SK-N-DZ (cell line): ENCODE results near the gene IFNA2. TPM values are rescaled to one million over a fixed set of nuclear protein-coding genes. Genes with fewer than 3 reads are reported as not detected.
"Not testable (repeated sequence)": the region's sequence is repeated elsewhere in the genome, so short reads cannot be mapped to it uniquely, and the experiment has no call there.

Experiments
- DNase-seq: peaks from one replicate; pipeline ENCODE4 v3.0.0-alpha.2; 2015; ENCODE audit warnings: low spot score
- polyA plus RNA-seq, 2 experiments: library from polyadenylated mRNA; depleted of rRNA; stranded (reverse); fragments of >200 nt; gene quantifications; 2 replicates each; pipeline ENCODE4 v1.2.3, GENCODE V29; 2014

The IFNA2 gene
- polyA plus RNA-seq (2014; cell fraction: cytosol; rRNA removed), result not detected in 2 replicates
- polyA plus RNA-seq (2014; cell fraction: nucleus; rRNA removed), result not detected in 2 replicates

- no peak for DNase-seq
Measured at GRCh38 chr9:21385131-21385670, at the start of gene IFNA2. Gene IFNA2 (minus strand): TSS chr9:21385398. CDS start chr9:21385329, 69 bp downstream.

- not testable (repeated sequence) for DNase-seq
Measured at GRCh38 chr9:21435015-21435383, 49.8 kb upstream of the IFNA2 start.

GRCh38 chr9:21434202-21435014 is 49.2 kb upstream of the IFNA2 start:
- DNase-seq, result peak; percentile 0

GRCh38 chr9:21432672-21433425 is 47.7 kb upstream of the IFNA2 start:
- DNase-seq, result no peak

- no peak for DNase-seq
Measured at GRCh38 chr9:21429191-21429590, 44.0 kb upstream of the IFNA2 start.

GRCh38 chr9:21428235-21428634 is 43.0 kb upstream of the IFNA2 start:
- no peak for DNase-seq

- no peak for DNase-seq
Measured at GRCh38 chr9:21415493-21416267, 30.5 kb upstream of the IFNA2 start.

GRCh38 chr9:21414220-21414940 is 29.2 kb upstream of the IFNA2 start:
- no peak for DNase-seq

- no peak for DNase-seq
Measured at GRCh38 chr9:21413624-21414023, 28.4 kb upstream of the IFNA2 start.

GRCh38 chr9:21413151-21413550 is 28.0 kb upstream of the IFNA2 start:
- no peak for DNase-seq

- no peak for DNase-seq
Measured at GRCh38 chr9:21412107-21412506, 26.9 kb upstream of the IFNA2 start.

- no peak for DNase-seq
Measured at GRCh38 chr9:21408817-21409216, 23.6 kb upstream of the IFNA2 start, which contains the start of gene IFNA8. Gene IFNA8 (plus strand): TSS chr9:21409117. CDS start chr9:21409177, 60 bp downstream.

- no peak for DNase-seq
Measured at GRCh38 chr9:21404146-21404545, 18.9 kb upstream of the IFNA2 start.

GRCh38 chr9:21402386-21403251 is 17.4 kb upstream of the IFNA2 start:
- no peak for DNase-seq

- DNase-seq, result no peak
Measured at GRCh38 chr9:21399956-21400355, 14.8 kb upstream of the IFNA2 start.

- DNase-seq, result no peak
Measured at GRCh38 chr9:21398955-21399489, 13.8 kb upstream of the IFNA2 start.

GRCh38 chr9:21395778-21396717 is 10.8 kb upstream of the IFNA2 start:
- DNase-seq, result peak; percentile 7

- peak; percentile 2 for DNase-seq
Measured at GRCh38 chr9:21392270-21392669, 7.1 kb upstream of the IFNA2 start.
